CMK (cell line): Measurements from ENCODE around the gene GJD3.

Experiments
- DNase-seq: peaks from one replicate; pipeline ENCODE4 v3.0.0-alpha.2; 2010; ENCODE audit warnings: low read depth

GJD3 gene

DNA sequence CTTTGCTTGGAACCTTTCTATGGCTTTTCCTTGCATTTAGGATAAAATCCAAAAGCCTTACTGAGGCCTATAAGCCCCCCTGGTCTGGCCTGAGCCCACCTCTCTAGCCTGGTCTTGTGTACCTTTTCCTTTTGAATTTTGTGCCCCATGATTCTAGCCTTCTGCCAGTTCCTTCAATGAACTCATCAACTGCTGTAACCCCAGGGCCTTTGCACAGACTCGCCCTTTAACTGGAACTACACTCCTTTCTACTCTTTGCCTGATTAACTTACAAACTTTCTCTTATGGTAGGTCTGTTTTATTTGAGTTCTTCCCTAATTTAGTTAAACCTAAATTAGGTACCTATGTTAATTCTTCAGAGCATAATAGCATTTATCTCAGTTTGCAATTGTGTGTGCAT, 24.2 kb downstream of the GJD3 start:
- no peak for DNase-seq

GRCh38 chr17:40338941-40339649, 25.4 kb downstream of the GJD3 start:
- no peak for DNase-seq

- DNase-seq = no peak
Observed at GRCh38 chr17:40338058-40338457, 26.5 kb downstream of the GJD3 start.

GRCh38 chr17:40337351-40337750, 27.2 kb downstream of the GJD3 start:
- DNase-seq = no peak

DNA sequence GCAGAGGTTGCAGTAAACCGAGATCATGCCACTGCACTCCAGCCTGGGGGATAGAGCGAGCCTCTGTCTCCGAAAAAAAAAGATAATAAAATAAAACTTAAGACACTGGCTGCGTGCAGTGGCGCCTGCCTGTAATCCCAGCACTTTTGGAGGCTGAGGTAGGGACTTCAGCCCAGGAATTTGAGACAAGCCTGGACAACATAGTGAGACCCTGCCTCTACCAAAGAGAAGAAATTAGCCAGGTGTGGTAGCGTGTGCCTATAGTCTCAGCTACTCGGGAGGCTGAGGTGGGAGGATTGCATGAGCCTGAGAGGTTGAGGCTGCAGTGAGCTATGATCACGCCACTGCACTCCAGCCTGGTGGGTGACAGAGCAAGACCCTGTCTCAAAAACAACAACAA, 28.9 kb downstream of the GJD3 start:
- DNase-seq = no peak

GRCh38 chr17:40333781-40334448, 30.6 kb downstream of the GJD3 start:
- DNase-seq = no peak

- DNase-seq = no peak
Observed at GRCh38 chr17:40331743-40332641, 32.5 kb downstream of the GJD3 start.

GRCh38 chr17:40330850-40331470, 33.6 kb downstream of the GJD3 start:
- no peak for DNase-seq

DNA sequence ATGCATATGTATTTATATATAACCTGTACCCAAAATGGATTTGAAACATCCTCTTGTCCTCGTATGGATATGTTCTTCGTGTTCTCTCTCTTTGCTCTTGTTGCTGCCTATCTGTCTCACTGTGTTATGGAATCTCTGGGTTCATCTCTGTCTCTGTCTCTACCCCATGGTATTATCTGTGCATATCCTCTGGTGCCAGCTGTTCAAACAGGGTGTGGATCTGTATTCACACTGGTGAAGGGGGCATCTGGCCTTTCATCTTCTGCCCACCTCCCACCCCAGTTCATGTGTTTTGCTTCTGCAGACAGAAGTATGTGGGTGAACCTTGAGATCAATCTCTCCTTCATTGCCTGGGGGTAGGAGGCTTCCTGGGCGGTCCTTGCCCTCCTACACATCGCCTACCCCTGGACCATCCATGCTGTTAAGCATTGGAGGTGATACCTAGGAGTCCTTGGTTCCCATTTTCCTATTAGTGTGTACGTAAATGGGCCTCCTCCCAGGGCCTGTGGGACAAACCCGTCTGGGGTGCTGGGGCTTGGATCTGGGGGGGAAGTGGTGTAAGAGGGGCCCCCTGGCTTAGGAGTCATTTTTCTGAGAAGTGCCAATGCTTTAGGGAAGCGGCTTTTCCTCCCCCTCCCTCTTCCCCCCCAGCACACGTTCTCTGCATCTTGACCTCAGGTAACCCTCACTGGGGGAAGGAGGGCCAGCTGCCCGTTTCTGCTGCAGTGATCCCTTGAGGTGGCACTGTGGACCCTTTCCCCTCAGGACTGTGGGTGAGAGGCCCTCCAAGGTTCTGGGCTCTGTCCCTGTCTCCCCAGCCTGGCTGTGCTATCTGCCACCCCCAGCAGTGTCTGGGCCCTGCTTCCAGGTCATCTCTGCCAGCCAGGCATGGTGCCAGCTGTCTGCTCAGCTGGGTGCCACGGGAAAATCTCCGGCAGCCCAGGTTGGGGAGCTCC, 34.4 kb downstream of the GJD3 start:
- DNase-seq = no peak

GRCh38 chr17:40328386-40328766, 36.2 kb downstream of the GJD3 start:
- no peak for DNase-seq

GRCh38 chr17:40327735-40328385, 36.7 kb downstream of the GJD3 start:
- DNase-seq = no peak

DNA sequence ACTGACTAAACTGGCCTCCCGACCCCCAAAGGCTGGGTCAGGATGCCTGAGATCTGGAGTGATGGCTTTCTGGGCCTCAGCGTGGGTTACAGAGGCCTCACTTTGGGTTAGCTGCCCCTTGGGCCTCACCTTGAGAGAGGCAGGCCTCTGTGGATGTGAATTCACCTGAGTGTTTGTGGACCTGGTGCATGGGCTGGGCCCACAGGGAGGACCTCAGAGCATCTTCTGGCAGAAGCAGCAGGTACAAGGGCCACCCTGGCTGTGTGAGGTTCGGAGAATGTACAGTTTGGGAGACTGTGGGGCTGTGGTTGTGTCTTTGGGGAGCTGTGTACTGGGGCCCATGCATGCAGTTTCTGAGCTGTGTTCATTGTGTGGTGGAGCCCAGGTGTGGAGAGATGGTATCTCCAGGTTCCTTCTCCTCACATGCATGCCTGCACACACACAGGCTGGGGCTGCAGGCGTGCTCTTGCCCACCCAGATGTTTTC, 37.2 kb downstream of the GJD3 start:
- no peak for DNase-seq

DNA sequence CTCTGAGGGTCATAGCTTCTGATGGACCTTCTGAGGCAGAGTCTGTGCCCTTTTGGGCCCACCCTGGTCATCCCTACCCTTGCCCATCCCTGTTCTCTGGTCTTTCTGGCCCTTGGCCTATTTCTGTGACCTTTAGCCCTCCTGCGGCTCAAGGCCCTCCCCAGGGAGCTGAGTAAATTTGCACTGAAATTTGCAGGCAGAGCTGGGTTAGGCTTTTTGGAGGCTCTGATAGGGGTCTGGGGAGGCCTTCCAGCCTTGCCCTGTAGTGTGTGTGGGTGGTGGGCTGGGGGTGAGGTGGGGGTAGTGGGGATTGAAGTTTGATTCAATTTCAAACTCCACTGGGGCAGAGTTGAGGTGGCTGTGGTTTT, 37.7 kb downstream of the GJD3 start:
- no peak for DNase-seq

GRCh38 chr17:40326014-40326831, 38.3 kb downstream of the GJD3 start:
- DNase-seq = no peak

DNA sequence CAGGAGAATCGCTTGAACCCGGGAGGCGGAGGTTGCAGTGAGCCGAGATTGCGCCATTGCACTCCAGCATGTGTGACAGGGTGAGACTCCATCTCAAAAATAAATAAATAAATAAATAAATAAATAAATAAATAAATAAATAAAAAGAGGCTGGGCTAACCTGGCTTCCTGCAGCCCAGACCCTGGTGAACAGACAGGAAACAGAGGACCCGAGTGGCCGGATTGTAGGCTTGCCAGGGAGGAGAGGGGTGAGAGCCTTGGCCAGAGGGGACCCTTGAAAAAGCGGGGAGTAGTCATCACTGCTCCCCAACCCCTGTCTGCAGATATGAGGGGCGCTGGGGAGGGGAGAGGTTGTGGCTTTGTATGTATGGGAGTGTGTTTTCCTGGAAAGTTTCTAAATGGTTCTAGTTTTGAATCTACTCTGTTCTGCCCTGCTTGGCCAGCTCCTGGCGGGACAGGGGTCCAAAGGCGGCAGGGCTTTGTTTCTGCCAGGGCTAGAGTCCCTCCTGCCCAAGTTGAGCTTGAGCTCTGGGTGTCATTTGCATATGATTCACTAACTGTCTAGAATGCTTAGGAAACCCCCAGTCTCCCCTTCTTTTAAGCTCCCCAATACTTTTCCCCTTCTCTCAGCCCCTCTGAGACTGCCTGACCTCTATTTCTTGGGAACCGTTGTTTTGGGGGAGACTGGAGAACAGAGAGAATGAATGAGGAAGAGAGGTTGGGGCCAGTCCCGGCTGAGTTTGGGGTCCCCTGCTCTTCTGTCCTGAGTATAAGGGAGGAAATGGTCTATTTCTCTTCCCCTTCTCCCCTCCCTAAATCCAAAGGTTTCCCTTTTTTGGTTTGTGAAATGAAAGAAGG, 39.2 kb downstream of the GJD3 start:
- no peak for DNase-seq

DNA sequence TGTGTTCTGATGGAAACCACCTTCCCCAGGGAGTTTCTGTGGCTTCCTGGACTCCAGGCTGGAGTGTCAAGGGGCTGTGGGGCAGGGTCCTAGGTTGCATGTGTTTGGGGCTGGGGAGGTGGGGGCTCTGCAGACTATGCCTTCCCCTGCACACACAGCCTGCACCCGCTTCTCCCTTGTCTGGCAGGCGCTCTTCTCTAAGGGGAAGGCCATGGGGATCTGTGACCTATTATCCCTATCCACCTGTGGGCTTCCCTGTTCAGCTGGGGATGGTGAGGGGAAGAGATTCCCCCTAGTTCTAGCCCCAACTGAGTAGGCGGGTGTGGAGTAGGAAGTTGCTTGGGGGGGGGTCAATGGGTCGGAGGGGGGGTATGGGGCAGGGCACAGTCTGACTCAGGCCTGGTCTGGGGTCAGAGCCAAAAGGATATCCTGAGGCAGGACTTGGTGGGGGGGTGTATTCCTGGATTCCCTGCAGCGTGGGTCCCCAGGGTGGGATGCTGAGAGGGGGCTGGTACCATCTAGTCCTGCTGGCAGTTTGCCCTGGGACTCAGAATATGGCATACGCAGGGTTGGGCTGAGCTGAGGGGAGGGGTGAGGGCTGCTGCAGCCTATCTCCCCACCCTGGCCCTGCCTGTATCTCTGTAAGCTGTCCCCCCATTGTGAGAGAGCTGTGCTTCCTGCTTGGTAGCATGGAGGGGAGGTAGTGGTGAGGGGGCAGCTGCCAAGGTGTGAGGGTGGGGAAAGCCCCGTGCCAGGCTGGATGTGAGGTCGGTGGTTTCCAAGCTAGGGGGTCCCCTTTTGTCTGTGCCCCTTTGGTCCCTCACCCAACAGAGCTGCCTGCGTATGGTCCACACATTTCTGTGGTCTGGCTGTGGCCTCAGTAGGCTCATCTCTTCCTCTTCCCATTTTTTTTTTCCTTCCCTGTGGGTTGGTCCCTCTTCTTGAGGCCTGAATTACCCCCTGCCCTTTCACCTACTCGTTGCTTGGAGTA, 40.9 kb downstream of the GJD3 start:
- DNase-seq = no peak
